GM21528 (cell line): Measurements from ENCODE around the gene CELF4.

Experiments used
- ATAC-seq: cut with Tn5 transposase; IDR thresholded peaks from one replicate; pipeline ENCODE4 v1.9.1; 2021; ENCODE audit warnings: mild to moderate bottlenecking, moderate library complexity; ENCODE audit not compliant: unreplicated experiment, low FRiP score

The CELF4 gene

DNA sequence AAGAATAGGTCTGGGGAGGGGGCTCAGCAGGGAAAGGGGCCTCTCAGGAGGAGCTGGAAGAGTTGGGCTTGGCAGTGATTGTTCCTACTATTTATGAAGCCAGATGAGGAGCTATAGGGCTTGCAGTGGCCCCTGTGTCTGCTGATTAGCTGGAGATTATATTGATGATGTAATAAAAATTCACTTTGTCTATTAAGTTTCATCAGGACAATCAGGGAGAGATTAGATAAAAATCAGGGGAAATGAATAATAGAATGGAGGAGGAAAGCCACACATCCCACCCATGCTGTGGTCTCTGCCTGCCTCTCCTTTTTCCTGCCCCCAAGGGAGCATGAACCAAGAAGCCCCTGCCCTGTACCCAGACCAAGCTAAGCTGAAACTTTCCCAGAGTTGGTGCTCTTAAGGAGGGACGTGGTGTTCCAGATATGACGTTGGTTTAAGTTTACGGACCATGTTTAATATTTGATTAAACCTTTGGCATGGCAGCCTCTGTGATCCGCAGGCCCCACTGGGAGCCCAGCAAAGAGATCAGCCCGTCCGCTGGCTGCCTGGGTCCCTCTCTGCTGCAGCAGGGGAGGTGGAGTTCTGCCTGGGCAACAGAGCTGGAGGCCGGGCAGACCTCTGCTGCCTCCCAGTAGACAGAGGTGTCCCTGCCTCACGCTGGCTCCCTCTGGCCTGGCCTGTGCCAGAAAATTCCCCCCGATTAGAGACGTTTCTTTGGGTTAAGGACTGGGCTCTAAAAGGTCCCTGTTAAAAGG is 15.3 kb downstream of the CELF4 start:
- no peak for ATAC-seq

DNA sequence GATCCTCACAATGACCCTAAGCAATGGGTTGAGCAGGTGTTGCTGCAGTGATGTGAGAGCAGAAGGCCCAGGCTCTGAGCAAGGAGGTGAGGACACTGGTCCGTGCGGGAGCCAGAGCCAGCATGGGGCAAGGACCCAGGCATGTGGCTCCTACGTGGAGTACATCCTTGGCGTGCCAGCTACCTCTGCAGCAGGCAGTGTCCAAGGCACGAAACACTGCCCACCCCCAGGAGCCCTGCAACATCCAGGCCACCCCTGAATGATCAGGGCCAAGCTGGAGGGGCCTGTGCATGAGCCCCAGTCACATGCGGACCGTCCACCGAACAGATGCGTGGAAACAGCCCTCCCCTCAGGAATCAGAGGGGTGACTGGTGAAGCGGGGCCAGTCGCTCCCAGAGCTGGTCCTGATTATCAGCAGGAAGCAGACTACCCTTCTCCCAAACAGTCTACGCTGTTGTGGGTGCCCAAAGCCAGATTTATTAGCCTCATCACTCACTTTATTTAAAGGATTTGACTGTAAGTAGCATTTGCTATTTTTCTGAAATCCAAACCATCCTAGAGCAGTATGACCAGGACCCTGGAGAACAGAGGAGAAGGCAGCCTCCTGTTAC is 16.8 kb downstream of the CELF4 start:
- no peak for ATAC-seq

DNA sequence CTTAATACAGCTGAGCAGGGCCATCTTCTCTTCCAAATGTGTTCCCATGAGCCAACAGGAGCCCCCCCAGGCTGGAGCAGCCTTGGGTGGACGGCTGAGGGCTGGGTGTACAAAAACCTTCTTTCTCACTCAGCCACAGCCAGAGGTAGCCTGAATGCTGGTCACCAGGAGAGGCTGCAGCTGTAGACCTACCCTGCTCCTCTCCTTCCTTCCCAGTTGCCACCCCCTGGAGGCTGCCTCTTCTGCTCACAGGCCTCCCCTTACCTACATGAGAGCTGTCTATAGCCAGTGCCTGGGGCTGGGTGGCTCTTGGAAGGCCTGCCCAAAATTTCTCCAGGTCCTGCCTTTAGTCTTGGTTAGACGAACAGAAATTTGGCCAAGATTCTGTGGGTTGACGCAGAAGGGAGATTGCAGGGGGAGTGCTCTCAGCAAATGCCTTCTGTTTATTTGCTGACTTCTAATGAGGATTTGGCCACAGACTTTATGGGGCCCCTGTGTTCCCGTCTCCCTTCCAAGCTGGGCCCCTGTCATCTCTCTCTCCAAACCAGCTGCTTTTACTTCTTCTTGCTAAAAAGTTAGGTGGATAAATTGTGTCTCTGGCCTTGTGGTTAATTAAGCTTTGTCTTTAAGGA is 18.3 kb downstream of the CELF4 start:
- no peak for ATAC-seq

DNA sequence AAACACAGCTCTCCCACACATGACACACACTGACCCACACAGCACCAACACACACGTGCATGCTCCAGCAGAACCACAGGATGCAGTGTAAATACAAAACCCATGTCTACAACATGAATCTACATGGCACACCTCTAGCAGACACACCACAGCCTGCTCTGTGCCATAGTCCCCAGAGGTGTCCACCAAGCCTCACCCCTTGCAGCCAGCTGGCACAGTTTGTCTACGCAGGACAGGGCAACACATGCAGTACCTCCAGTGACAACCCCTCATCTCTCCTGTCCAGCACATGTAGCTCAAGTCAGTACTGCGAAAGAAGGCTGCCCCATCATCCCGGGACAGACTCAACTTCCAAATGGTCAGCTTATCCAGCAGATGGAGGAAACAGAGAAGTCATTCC is 18.9 kb downstream of the CELF4 start:
- ATAC-seq: no peak

DNA sequence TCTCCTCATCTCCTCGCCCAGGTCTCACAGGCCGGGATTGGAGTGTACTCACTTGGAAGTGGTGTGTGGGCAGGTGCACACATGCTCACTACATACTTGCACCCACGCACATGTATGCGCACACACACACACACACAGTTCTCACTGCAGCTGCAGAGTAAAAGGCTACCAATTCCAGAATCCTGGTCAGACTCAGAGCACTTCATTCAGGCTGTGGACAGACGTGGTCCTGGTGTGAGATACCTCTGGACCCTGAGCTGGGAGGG is 19.4 kb downstream of the CELF4 start:
- ATAC-seq: no peak

DNA sequence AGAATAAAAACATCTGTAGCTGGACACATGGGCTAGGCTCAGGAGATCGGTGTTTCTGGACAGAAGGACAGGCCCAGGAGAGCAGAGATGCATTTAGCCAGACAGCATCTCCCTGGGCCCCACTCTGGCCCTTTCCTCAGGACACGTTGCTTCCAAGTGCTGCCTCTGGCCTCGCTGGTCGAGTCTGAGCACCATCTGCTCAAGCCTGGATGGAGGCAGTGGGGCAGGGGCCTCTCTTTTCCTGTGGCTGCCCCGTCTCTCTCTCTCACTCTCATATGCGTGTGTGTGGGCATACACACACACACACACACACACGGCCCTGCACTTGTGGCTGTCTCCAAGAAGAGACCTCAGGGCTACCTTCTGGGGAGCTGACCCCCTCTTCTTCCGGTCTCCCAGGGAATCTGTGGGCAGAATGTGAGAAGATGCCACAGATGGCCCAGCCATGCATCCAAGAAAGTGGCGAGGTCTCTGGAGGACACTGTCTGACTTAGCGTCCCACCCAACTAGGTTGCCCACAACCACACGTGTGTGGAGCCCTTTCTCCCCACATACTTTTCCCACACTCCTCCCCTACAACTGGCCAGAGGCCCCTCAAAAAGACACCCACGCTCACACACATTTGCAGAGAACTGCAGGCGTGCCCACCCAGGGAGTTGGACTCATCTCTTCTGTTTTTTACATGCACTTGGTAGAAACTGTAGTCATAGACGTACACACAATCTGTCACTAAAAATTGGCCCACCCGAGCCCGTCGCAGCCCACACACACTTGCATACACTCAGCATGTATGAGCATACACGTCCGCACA is 19.9 kb downstream of the CELF4 start:
- no peak for ATAC-seq

DNA sequence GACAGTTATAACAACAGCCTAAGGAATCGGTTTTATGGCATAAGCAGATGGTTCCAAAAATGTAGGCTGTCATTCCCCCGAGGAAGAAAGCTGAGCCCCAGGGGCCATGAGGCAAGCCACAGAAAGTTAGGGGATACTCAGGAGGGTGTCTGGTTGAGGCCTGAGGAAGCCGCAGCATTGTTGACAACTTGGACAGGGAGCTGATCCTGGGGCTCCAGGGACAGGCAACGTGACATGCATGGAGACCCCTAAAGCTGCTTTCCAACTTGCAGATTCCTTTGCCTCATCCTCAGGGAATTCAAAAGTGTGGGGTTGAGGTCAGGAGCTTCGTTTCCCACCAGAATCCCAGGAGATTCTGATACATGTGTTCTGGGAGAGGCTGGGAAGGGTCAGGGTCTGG is 20.9 kb downstream of the CELF4 start:
- no peak for ATAC-seq

DNA sequence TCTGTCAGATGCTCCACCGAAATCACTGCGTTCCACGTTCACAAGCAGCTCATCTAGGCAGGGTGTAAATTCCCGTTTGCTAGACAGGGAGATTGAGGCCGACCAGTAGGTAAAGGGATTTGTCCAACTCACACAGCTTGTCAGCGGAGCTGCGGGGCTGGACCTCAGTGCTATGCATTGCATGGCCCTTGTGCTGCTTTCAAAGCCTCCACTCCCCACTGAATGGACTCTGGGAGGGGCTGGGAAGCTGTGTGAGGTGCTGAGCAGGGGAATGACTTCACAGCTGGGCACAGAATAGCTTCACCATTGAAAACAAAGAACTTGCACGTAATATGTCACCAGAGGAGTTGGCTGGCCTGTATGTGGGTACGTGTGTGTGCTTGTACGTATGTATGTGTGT is 21.4 kb downstream of the CELF4 start:
- ATAC-seq: no peak

DNA sequence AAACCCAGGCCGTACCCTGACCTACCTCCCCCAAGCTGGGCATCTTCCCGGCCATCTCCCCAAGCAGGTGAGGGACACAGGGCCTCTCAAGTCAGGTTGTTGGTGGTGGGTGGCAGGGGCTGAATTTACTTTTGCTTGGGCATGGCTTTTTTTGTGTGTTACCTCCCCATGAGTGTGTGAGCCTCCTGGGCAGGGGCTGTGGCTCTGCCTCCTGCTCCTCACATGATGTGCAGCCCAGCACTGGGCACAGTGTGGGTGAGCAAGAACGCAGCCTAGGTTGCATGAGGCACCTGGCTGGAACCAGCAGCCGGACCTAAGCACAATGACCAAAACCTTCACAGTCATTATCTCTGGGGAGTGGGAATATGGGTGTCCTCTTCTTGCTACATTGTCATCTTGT is 22.3 kb downstream of the CELF4 start:
- ATAC-seq: no peak

DNA sequence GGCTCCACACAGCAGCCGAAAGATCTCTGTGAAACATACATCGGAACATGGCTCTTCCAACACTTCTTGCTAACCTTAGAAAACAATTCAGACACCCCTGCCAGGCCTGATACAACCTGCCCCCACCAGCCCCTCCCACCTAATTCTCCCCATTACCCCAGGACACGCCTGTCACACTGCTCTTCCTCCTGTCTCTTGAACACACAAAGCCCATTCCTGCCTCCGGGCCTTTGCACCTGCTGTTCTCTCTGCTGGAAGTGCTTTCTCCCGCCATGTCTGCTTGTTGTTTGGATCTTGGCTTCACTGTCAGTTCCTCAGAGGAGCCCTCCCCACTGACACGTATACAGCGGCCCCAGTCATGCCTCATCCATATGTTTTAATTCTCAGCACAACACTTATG is 24.1 kb downstream of the CELF4 start:
- ATAC-seq: no peak

DNA sequence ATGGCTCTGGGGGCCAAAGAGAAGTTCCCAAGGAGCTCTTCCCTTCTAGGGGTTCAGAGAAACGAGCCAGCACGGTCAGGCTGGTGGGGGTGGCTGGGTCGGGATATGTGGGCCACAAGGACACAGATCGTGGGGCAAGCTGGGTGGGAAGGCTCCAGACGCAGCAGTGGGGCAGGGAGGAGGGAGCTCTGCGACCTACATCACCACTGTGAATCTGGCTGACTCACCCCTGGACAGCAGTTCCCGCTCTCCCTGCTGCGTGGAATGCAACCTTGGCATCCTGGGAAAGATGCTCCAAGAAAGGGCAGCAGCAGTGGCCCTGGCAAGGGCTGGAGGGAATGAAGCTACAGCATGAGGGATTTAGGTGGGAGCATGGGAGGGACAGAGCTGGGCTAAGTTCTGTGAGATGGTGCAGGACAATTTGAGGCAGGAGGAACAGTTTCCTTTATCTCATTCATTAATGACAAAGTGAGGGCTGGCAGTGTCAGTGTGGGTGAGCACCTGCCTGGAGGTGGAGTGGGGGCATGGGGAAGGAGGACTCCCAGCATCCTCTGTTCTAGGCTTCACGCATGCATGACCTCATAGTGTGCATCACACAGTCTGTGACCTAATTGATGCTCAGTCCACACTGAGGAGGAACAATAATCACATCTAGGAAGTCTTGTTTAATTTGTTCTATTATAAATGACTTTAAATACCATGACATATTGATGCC is 25.0 kb downstream of the CELF4 start:
- ATAC-seq: no peak

DNA sequence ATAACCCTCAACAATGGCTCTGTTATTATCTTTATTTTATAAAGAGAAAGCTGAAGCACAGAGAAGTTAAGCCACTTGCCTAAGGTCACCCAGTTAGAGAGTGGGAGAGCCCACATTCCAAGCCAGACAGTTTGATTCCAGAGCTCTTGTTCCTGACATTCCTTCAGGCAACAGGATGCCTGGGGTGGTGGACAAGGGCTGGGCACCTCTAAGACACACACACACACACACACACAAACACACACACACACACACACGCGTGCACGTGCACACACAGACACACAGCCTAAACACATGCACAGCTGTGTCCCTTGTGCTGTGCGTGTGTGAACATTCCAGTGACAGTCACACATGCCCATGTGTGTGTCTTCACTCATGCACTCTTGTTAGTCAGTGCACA is 26.4 kb downstream of the CELF4 start:
- ATAC-seq: no peak

DNA sequence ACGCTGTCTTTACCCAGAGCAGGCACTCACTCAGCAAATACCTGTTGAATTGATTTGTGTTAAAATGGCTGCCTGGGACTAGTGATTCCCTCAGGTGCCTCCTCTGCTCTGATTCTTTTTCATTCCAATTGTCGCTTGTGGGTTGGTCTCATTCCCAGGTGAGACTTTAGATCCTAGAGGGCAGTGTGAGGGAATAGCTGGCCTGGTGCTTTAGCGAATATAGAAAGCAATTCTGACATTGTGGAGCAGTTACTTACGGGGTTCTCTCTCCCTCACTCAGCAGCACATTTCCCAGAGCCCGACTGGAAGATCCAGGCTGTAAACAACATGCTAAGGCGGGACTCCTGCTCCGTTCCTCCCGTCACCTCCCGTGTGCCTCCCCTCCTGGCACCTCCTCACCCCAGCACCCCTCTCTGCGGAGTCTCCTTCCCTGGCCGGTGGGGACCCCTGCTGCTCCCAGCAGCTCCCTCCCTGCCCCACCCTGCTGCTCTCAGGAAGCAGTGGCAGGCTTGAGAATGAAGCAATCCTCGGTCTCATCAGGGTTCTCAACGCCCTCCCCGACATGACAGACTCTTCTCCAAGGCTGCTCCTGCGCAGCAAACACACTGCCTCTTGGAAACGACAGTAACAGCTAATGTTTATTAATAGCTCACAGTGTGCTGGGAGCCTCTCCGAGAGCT is 26.9 kb downstream of the CELF4 start:
- ATAC-seq: no peak

DNA sequence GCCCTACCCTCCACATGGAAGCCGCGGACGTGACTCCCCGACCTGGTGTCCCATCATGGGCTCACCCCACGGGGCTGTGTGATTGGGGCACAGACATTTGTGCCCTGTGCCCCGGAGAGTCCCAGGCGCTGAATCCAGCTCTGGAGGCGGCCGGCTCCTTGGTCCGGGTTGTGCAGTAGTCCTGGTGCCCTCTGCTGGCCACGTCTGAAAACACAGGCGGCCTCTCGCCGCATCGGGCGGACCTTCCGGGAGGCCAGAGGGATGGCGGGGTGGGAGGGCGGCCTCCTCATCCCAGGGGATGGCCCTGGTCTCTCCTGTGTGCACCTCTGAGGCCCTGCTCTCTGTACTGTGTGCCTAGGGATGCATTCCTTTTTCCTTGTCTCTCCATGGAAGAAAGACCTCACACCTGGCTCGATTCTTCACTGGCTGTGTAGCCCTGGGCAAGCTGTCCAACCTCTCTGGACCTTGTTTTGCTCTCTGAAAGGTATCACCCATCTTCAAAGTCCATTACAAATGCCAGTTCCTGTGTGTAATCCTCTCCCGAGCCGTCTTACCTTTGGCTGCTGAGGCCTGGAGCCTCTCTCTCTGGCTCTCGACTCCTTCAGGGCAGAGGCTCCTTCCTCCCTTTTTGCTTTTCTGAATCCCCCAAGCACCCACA is 27.6 kb downstream of the CELF4 start:
- peak; percentile 84 for ATAC-seq

DNA sequence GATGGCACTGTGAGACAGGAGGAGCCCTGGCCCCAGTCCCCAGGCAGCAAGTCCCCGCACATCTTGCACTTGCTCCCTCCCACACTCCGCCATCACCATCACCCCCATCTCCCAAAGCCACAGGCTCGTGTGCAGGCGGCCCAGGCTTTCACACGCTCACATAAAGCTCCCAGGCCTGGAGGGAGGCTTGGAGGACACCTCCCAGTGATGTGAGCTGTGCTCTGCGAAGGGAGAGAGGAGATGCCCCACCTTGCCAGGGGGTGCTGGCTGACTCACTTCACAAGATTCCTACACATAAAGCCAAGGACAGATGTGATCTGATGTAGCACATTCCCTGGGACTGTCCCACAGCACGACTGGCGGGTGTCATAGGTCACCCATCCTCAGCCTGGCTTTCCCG is 28.9 kb downstream of the CELF4 start:
- ATAC-seq: no peak

DNA sequence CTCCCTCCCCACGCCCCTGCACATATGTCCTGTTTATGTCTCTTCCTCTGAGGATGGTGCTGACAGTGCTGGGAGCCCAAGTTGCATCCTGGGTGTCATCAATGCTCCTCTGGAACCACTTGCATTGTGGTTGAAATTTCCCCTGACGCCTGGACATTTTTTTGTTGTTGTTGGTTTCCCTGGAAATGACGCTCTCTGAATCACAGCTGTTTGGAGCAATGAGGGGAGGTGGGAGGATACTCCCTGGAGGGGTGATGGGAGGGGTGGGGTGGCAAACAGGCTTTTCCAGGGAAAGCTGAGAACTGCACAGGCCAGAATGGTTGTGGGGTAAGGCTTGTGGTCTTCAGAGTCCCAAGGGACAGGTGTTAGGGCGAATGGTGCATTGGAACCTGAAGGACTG is 29.6 kb downstream of the CELF4 start:
- no peak for ATAC-seq

DNA sequence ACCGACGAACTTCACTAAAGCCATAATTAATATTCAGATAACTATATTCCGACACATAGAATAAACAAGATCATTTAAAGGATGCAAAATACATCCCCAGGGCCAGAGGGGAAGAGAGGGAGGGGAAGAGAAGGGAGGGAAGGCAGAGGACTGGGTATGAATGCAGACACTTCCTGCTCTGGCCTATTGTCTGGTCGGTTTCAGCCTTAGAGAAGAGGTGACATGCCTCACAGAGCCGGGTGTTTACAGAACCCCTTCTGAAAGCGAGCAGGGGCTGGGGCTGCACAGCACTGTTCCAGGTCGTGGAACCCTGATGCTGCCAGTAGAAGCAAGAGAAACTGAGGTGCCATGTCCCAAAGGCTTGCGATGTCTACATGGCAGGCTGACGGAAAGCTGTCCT is 31.0 kb downstream of the CELF4 start:
- ATAC-seq: no peak

DNA sequence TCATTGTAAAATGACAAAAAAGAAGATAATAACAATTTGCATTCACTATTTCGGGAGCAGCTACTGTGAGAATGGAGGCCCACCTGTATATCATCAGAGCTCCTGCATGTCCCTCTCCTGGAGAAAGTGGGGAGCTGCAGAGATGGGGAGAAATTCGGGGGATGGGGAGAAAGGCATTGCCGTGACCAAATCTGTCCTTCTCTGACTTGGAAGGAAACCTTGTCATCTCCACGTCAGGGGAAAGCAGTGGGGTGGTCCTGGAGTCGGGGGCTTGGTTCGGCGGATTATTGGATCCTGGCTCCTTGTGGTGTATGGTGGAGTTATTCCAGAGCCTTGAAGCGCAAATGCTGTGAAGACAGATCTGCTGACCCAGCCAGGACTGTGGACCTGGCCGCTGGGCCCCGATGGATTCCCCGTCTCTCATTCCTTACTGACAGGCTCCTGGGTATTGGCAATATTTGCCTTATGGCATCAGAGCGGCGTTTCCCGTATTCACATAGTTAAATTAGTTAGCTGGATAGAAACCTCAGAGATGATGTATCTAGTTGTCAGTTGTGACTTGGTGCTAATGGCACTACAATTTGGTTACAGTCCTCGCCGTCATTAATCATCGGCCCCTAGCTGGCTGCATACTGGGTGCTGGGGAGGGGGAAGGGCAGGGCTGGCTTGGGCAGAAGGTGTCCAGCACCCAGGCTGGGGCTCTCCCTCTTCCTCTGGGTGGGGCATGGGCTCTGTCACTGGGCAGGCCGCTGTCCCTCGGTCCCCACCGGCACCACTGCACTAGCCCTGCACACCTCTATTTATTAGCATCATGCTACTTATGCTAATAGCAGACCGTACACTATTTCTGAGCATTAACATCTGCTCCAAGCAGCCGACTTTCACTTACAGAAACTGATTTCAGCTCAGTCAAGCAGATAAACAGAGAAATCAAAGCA is 31.7 kb downstream of the CELF4 start:
- no peak for ATAC-seq

DNA sequence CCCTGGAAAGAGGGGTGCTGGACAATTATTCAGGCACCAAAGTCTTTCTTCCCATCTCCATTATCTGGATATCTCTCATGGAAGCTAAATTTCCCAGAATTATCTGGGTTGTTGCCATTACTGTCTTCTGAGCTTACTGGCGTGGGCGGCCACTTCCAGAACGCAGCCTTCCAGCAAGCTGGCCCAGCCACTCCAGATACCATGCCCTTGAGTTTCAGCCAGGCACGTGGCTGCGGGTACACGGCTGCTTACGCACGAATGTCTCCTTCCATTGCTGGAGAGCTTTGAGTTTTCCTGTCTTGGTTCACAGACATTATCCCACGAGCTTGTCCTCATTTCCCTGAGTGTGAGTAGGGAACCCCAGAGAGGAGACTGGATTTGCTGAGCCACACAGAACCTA is 32.7 kb downstream of the CELF4 start:
- no peak for ATAC-seq
